Mesenchymal stem cell (in vitro differentiated cells and primary cell): Measurements from ENCODE around the gene BORCS6.

Source experiments
- DNase-seq: peaks from one replicate; pipeline ENCODE4 v3.0.0-alpha.2; 2013
- H2AFZ ChIP-seq: one replicate; pipeline ENCODE4 v1.6.1; 2013; ENCODE audit warnings: low read depth, mild to moderate bottlenecking, control low read depth, inconsistent platforms, low read length, moderate library complexity
- H2AK5ac ChIP-seq: 2 replicates; pipeline ENCODE4 v1.6.1; 2013; ENCODE audit warnings: low read length, moderate library complexity, mild to moderate bottlenecking, inconsistent platforms; ENCODE audit not compliant: severe bottlenecking
- H2BK120ac ChIP-seq: one replicate; pipeline ENCODE4 v1.6.1; 2013; ENCODE audit warnings: low read depth, mild to moderate bottlenecking, inconsistent platforms, low read length, moderate library complexity
- H2BK12ac ChIP-seq, 2 experiments: one replicate each; pipeline ENCODE4 v1.6.1; 2013; ENCODE audit warnings: inconsistent platforms in 2 of 2, low read length in 2 of 2, mild to moderate bottlenecking in 2 of 2, moderate library complexity in 2 of 2, control low read depth in 1 of 2
- H2BK15ac ChIP-seq: one replicate; pipeline ENCODE4 v1.6.1; 2013; ENCODE audit warnings: mild to moderate bottlenecking, low read depth, inconsistent platforms; ENCODE audit not compliant: poor library complexity, severe bottlenecking
- H2BK5ac ChIP-seq: 2 replicates; pipeline ENCODE4 v1.6.1; 2013; ENCODE audit warnings: low read depth, mild to moderate bottlenecking, low read length, control low read depth, inconsistent platforms; ENCODE audit not compliant: poor library complexity, severe bottlenecking
- H3K14ac ChIP-seq, 2 experiments: one replicate each; pipeline ENCODE4 v1.6.1; 2013; ENCODE audit warnings: inconsistent platforms in 2 of 2, low read length in 2 of 2, control low read depth in 1 of 2, mild to moderate bottlenecking in 1 of 2, moderate library complexity in 1 of 2
- H3K18ac ChIP-seq, 2 experiments: one replicate each; pipeline ENCODE4 v1.6.1; 2013; ENCODE audit warnings: inconsistent platforms in 2 of 2, low read length in 2 of 2, control low read depth in 1 of 2, low read depth in 1 of 2, mild to moderate bottlenecking in 1 of 2
- H3K23ac ChIP-seq, 2 experiments: one replicate each; pipeline ENCODE4 v1.6.1; 2013; ENCODE audit warnings: inconsistent platforms in 2 of 2, low read length in 2 of 2, mild to moderate bottlenecking in 2 of 2, moderate library complexity in 2 of 2, control low read depth in 1 of 2
- H3K27ac ChIP-seq: 2 replicates; pipeline ENCODE4 v1.5.1; 2013; ENCODE audit warnings: mild to moderate bottlenecking, moderate library complexity, low read length, control low read depth, inconsistent platforms; ENCODE audit not compliant: poor library complexity, severe bottlenecking
- H3K27me3 ChIP-seq, 2 experiments: 2 replicates each; pipeline versions ENCODE4 v1.6.1 to v1.7.0; 2013; ENCODE audit warnings: low read length in 2 of 2, mild to moderate bottlenecking in 2 of 2, moderate library complexity in 2 of 2, control low read depth in 1 of 2, inconsistent platforms in 1 of 2; ENCODE audit not compliant: control insufficient read depth in 1 of 2, insufficient read depth in 1 of 2
- H3K36me3 ChIP-seq, 2 experiments: 2 replicates each; pipeline versions ENCODE4 v1.6.1 to v1.7.0; 2013; ENCODE audit warnings: low read length in 2 of 2, control low read depth in 1 of 2, inconsistent platforms in 1 of 2, low read depth in 1 of 2, mild to moderate bottlenecking in 1 of 2; ENCODE audit not compliant: insufficient read depth in 2 of 2, control insufficient read depth in 1 of 2
- H3K4ac ChIP-seq, 2 experiments: one replicate each; pipeline ENCODE4 v1.6.1; 2013; ENCODE audit warnings: inconsistent platforms in 2 of 2, low read length in 2 of 2, mild to moderate bottlenecking in 2 of 2, moderate library complexity in 2 of 2, control low read depth in 1 of 2, low read depth in 1 of 2
- H3K4me1 ChIP-seq: 2 replicates; pipeline ENCODE4 v1.6.1; 2013; ENCODE audit warnings: low read depth, low read length, control low read depth; ENCODE audit not compliant: control insufficient read depth, insufficient read depth
- H3K4me2 ChIP-seq: 2 replicates; pipeline ENCODE4 v1.6.1; 2013; ENCODE audit warnings: low read length, mild to moderate bottlenecking, inconsistent platforms; ENCODE audit not compliant: poor library complexity, severe bottlenecking
- H3K4me3 ChIP-seq, 2 experiments: 2 replicates each; pipeline versions ENCODE4 v1.5.1 to v1.7.0; 2013; ENCODE audit warnings: low read length in 2 of 2, mild to moderate bottlenecking in 2 of 2, control low read depth in 1 of 2, low read depth in 1 of 2; ENCODE audit not compliant: insufficient read depth in 1 of 2
- H3K79me1 ChIP-seq: replicated peaks from 2 replicates; pipeline ENCODE4 v1.6.1; 2013; ENCODE audit warnings: mild to moderate bottlenecking, control low read depth, low read length, inconsistent platforms; ENCODE audit not compliant: poor library complexity, severe bottlenecking
- H3K9ac ChIP-seq: 2 replicates; pipeline ENCODE4 v1.7.0; 2013; ENCODE audit warnings: mild to moderate bottlenecking, low read length, moderate library complexity
- H3K9me3 ChIP-seq: 2 replicates; pipeline ENCODE4 v1.7.0; 2013; ENCODE audit warnings: mild to moderate bottlenecking, low read length; ENCODE audit not compliant: control insufficient read depth
- H4K8ac ChIP-seq: one replicate; pipeline ENCODE4 v1.6.1; 2013; ENCODE audit warnings: inconsistent platforms, mild to moderate bottlenecking, low read length, moderate library complexity
- H4K91ac ChIP-seq: one replicate; pipeline ENCODE4 v1.6.1; 2013; ENCODE audit warnings: mild to moderate bottlenecking, low read length, inconsistent platforms
- WGBS: methylation state at CpG from one replicate; pipeline ENCODE4 v1.1.7; 2013; ENCODE audit warnings: mixed read lengths; 5-methylcytosine and 5-hydroxymethylcytosine counted together

Gene BORCS6

GRCh38 chr17:8189041-8189710, 804 bp downstream of the BORCS6 start:
- Histone ChIP-seq H3K79me1 (peaks cover 4% of the 10 kb centered on the region), H4K91ac (peak overlapping the region; percentile 52), H3K4me3 (peak overlapping the region; percentile 75 to 88), H3K4ac (peak overlapping the region; percentile 24 to 94), H3K27me3 (no peaks in the 10 kb centered on the region), H3K27ac (peak overlapping the region; percentile 85), H3K4me1 (peaks cover 20% of the 10 kb centered on the region), H3K23ac (peak overlapping the region in 1 of 2 experiments; percentile 66), H3K9me3 (no peaks in the 10 kb centered on the region), H4K8ac (no peak overlapping the region), H3K36me3 (no peaks in the 10 kb centered on the region), H2BK12ac (peak overlapping the region in 1 of 2 experiments; percentile 91), H2BK15ac (no peak overlapping the region), H2BK5ac (no peak overlapping the region), H2AFZ (peak overlapping the region; percentile 80), H3K18ac (peak overlapping the region; percentile 16 to 97), H3K14ac (peak overlapping the region in 1 of 2 experiments; percentile 87), H2BK120ac (no peak overlapping the region), H3K9ac (peak overlapping the region; percentile 87), H2AK5ac (no peak overlapping the region), H3K4me2 (peak overlapping the region; percentile 91)
- WGBS = 10% methylated on average over 56 of the region's 67 CpGs
- DNase-seq = peak; percentile 44

GRCh38 chr17:8188263-8188839, 1.6 kb downstream of the BORCS6 start:
- no peak overlapping the region for H4K91ac ChIP-seq
- peaks cover 20% of the 10 kb centered on the region for H3K4me1 ChIP-seq
- peak overlapping the region; percentile 75 for H2BK15ac ChIP-seq
- peak overlapping the region; percentile 35 for H2BK120ac ChIP-seq
- H3K27ac ChIP-seq = peak overlapping the region; percentile 38
- H3K36me3 ChIP-seq = no peaks in the 10 kb centered on the region
- H3K14ac ChIP-seq = peak overlapping the region in 1 of 2 experiments; percentile 73
- no peak overlapping the region for H2BK5ac ChIP-seq
- H3K23ac ChIP-seq = peak overlapping the region in 1 of 2 experiments; percentile 75
- peak overlapping the region; percentile 47 to 94 for H3K4ac ChIP-seq
- peak overlapping the region; percentile 25 to 75 for H2BK12ac ChIP-seq
- H3K4me2 ChIP-seq = peak overlapping the region; percentile 91
- H3K9ac ChIP-seq = peak overlapping the region; percentile 87
- no peak for DNase-seq
- H3K4me3 ChIP-seq = peak overlapping the region; percentile 75 to 88
- no peak overlapping the region for H2AFZ ChIP-seq
- no peaks in the 10 kb centered on the region for H3K9me3 ChIP-seq
- WGBS = 57% methylated on average over 9 of the region's 12 CpGs
- peak overlapping the region; percentile 40 to 56 for H3K18ac ChIP-seq
- H4K8ac ChIP-seq = no peak overlapping the region
- peaks cover 4% of the 10 kb centered on the region for H3K79me1 ChIP-seq
- H3K27me3 ChIP-seq = no peaks in the 10 kb centered on the region
- H2AK5ac ChIP-seq = no peak overlapping the region

- under 1% methylated on average over 25 of the region's 25 CpGs for WGBS
- H3K79me1 ChIP-seq = peaks cover 4% of the 10 kb centered on the region
Observed at GRCh38 chr17:8187517-8188262, 2.3 kb downstream of the BORCS6 start.

More at GRCh38 chr17:8187517-8188262, 2.3 kb downstream of the BORCS6 start:
- Histone ChIP-seq H3K36me3 (no peaks in the 10 kb centered on the region), H3K9ac (peak overlapping the region; percentile 88), H3K4me3 (peak overlapping the region; percentile 38 to 99), H4K91ac (no peak overlapping the region), H2BK120ac (peak overlapping the region; percentile 35), H2BK15ac (peak overlapping the region; percentile 75), H3K4me1 (peaks cover 20% of the 10 kb centered on the region), H2BK5ac (no peak overlapping the region), H3K9me3 (no peaks in the 10 kb centered on the region), H2AFZ (no peak overlapping the region), H3K27me3 (no peaks in the 10 kb centered on the region), H2AK5ac (no peak overlapping the region), H3K27ac (peak overlapping the region; percentile 86), H3K23ac (peak overlapping the region in 1 of 2 experiments; percentile 75), H3K4ac (peak overlapping the region in 1 of 2 experiments; percentile 47), H4K8ac (no peak overlapping the region), H3K4me2 (peak overlapping the region; percentile 91), H2BK12ac (peak overlapping the region; percentile 25 to 75), H3K14ac (no peak overlapping the region), H3K18ac (peak overlapping the region; percentile 40 to 56)
- peak; percentile 100 for DNase-seq
